ENCODE data around the gene TEKTIP1. TPM values are rescaled to one million over a fixed set of nuclear protein-coding genes. Genes with fewer than 3 reads are reported as not detected.

TEKTIP1 gene
- total RNA-seq, 4 donors from 2014 or later: 1.2 to 3.3 (median 1.9) TPM; not detected in 1

- no peak for TF ChIP-seq CTCF (IDR thresholded peaks at IDR 0.05)
- no peak for TF ChIP-seq POLR2A (IDR thresholded peaks at IDR 0.05)
- Histone ChIP-seq H3K4me1 (no peaks in the 10 kb centered on the region), H3K9me3 (no peaks in the 10 kb centered on the region), H3K27ac (no peak overlapping the region), H3K27me3 (no peaks in the 10 kb centered on the region), H3K4me3 (replicated peaks in 1 of 3) (no peak overlapping the region), H3K36me3 (peaks cover 62 to 75% of the 10 kb centered on the region in 2 donors)
- WGBS, 2 donors: 95 to 97% methylated on average over 7 to 11 of the region's 29 CpGs
- no peak for DNase-seq
- intact Hi-C loops (cut with DNase I): no loop called here
Observed at GRCh38 chr19:3531716-3532115, 7.3 kb upstream of the TEKTIP1 start.

- intact Hi-C loops (cut with DNase I): no loop called here
- Histone ChIP-seq H3K4me3 (replicated peaks in 1 of 3) (no peak overlapping the region), H3K4me1 (no peaks in the 10 kb centered on the region), H3K27ac (no peak overlapping the region), H3K27me3 (no peaks in the 10 kb centered on the region), H3K9me3 (no peaks in the 10 kb centered on the region), H3K36me3 (peaks cover 56 to 70% of the 10 kb centered on the region in 2 donors)
- 91 to 100% methylated on average over 4 to 6 of the region's 33 CpGs for WGBS, 2 donors
- no peak for DNase-seq
- TF ChIP-seq CTCF (IDR thresholded peaks at IDR 0.05) (no peak), POLR2A (IDR thresholded peaks at IDR 0.05) (no peak)
Observed at GRCh38 chr19:3532154-3532786, 6.7 kb upstream of the TEKTIP1 start.

- H3K9me3 ChIP-seq: no peaks in the 10 kb centered on the region
- H3K36me3 ChIP-seq: peaks cover 49 to 62% of the 10 kb centered on the region in 2 donors
- H3K4me3 ChIP-seq (replicated peaks in 1 of 3): no peak overlapping the region
- no peaks in the 10 kb centered on the region for H3K27me3 ChIP-seq
- no peak overlapping the region for H3K27ac ChIP-seq
- intact Hi-C loops (cut with DNase I): no loop called here
- no peak for TF ChIP-seq POLR2A (IDR thresholded peaks at IDR 0.05)
- TF ChIP-seq CTCF (IDR thresholded peaks at IDR 0.05): no peak
- 94 to 97% methylated on average over 9 to 14 of the region's 17 CpGs for WGBS, 2 donors
- no peak for DNase-seq
- no peaks in the 10 kb centered on the region for H3K4me1 ChIP-seq
Observed at GRCh38 chr19:3533033-3533432, 5.9 kb upstream of the TEKTIP1 start.

- intact Hi-C loops (cut with DNase I): no loop called here
- H3K36me3 ChIP-seq: peaks cover 48 to 59% of the 10 kb centered on the region in 2 donors
- TF ChIP-seq POLR2A (IDR thresholded peaks at IDR 0.05) (no peak), CTCF (IDR thresholded peaks at IDR 0.05) (no peak)
- H3K4me3 ChIP-seq (replicated peaks in 1 of 3): no peak overlapping the region
- no peaks in the 10 kb centered on the region for H3K9me3 ChIP-seq
- DNase-seq: no peak
- 92 to 97% methylated on average over 11 to 12 of the region's 12 CpGs for whole genome bisulfite sequencing, 2 donors
- H3K27me3 ChIP-seq: no peaks in the 10 kb centered on the region
- no peak overlapping the region for H3K27ac ChIP-seq
- H3K4me1 ChIP-seq: no peaks in the 10 kb centered on the region
Observed at GRCh38 chr19:3533563-3534216, 5.3 kb upstream of the TEKTIP1 start.
